Panc1 (cell line): ENCODE measurements around the gene POLE4.

Source experiments
- CTCF ChIP-seq: fragments of 450-650 bp; IDR thresholded peaks from 2 replicates; pipeline ENCODE4 v1.5.1; 2017; ENCODE audit warnings: mild to moderate bottlenecking
- POLR2AphosphoS5 ChIP-seq: IDR thresholded peaks from 2 replicates; pipeline ENCODE4 v1.6.1; 2012; ENCODE audit warnings: mild to moderate bottlenecking, low read depth, low read length, moderate library complexity
- REST ChIP-seq, 2 experiments: IDR thresholded peaks; 2 replicates each; pipeline ENCODE4 v1.6.1; 2011 to 2012; ENCODE audit warnings: low read depth in 2 of 2, control low read depth in 1 of 2, low read length in 1 of 2, mild to moderate bottlenecking in 1 of 2, moderate library complexity in 1 of 2; ENCODE audit not compliant: insufficient read depth in 1 of 2
- SIN3A ChIP-seq: IDR thresholded peaks from 2 replicates; pipeline ENCODE4 v1.6.1; 2012; ENCODE audit warnings: low read depth, mild to moderate bottlenecking, low read length, moderate library complexity, borderline replicate concordance; ENCODE audit not compliant: insufficient read depth
- TCF7L2 ChIP-seq: IDR thresholded peaks from 2 replicates; pipeline ENCODE4 v1.6.1; 2011; ENCODE audit warnings: mild to moderate bottlenecking, low read depth, low read length, inconsistent platforms

- no peak for TF ChIP-seq REST (IDR thresholded peaks at IDR 0.05; ENCODE audit: insufficient read depth in 1 of 2, low read depth in 2 of 2, low read length in 1 of 2)
- TF ChIP-seq CTCF, result peak; percentile 50
- no peak for TF ChIP-seq TCF7L2
- no peak for TF ChIP-seq SIN3A
- TF ChIP-seq POLR2AphosphoS5, result no peak
Observed at GRCh38 chr2:74982577-74982976, 24.1 kb downstream of the POLE4 start.
